HG03469 (cell line): ENCODE data around the gene TEX36.
"Not testable (repeated sequence)": the region's sequence is repeated elsewhere in the genome, so short reads cannot be mapped to it uniquely, and the experiment has no call there.

ENCODE experiments used
- ATAC-seq: cut with Tn5 transposase; IDR thresholded peaks from one replicate; pipeline ENCODE4 v1.9.1; 2021; ENCODE audit warnings: mild to moderate bottlenecking, moderate library complexity, moderate number of reproducible peaks; ENCODE audit not compliant: unreplicated experiment

Gene TEX36

DNA sequence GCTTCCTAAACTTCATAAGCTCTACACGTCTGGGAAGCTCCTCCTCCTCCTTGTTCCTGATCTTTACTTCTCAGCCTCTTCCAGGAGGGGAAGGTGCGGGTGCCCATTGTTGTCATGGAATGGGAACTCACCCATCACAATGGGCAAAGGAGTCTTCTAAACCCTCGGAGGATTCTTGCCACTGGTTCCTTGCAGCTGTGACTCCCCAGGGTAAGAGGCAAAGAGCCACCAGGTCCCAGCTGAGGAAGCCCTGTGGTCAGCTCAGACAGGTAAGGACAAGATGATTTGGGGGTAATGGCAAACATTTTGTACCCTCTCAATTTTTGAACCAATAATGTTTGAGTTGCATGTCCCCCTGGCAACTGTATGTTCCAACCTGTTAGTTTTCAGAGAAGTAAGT lies at the start of gene TEX36:
Gene TEX36 (minus strand): TSS at position 101 of the 400 bp plus-strand sequence. CDS start 174 bp downstream, outside the sequence.
- no peak for ATAC-seq

DNA sequence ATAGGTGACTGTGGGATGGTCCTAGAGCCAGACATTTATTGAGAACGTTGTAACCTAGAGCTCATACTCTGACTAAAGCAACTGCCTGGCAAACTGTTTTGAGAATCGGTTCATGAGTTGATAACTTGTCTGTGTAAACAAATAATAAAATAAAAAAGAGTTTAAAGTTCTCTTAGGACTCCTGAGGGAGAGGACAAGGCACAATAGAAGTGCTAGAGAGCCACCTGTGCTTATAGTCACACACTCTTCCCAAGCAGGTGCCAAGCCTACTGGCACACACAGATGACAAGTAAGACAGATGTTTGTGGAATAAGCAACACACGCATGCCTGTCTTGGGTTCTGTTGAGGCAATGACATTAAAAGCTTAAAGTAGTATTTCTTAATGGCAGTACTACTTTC lies 44.5 kb upstream of the TEX36 start:
- ATAC-seq = no peak

DNA sequence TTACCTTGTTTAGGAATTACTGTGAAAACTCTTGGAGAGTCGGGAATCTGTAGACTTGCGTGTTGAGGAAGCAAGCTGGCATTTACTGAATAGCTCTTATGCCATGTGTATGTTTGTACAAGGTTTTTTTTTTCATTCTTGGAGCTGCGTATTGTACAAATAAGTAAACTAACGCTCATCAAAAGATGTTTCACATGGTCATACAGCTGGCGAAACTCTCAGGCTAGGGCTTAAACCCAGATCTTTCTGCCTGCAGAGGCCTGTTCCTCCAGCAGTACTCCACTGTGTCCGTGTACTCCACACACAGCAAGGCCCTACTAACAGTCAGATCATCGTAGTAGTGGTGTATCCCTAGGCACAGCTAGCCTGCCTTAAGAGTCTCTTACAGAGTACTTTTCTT lies 44.0 kb upstream of the TEX36 start:
- ATAC-seq = no peak

- no peak for ATAC-seq
Measured at GRCh38 chr10:125722811-125723210, 39.8 kb upstream of the TEX36 start.

DNA sequence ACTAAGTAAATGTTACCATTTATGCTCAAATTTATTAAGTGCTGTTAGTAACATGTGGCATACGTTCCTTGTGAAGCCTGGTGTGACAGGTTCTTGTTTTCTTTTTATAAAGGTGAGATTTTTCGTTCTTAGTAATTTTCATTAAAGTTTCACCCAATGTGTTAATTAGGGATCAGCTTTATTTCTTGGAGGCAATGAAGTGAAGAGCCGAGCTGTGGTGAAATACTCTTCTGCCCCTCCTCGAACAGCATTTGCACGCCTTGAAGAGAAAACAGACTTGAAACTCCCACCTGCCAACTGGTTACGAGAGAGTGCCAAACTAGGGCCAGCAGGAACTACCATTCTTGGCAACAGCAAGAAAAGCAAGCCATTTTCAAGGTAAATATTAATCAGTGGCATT lies 38.1 kb upstream of the TEX36 start:
- no peak for ATAC-seq

DNA sequence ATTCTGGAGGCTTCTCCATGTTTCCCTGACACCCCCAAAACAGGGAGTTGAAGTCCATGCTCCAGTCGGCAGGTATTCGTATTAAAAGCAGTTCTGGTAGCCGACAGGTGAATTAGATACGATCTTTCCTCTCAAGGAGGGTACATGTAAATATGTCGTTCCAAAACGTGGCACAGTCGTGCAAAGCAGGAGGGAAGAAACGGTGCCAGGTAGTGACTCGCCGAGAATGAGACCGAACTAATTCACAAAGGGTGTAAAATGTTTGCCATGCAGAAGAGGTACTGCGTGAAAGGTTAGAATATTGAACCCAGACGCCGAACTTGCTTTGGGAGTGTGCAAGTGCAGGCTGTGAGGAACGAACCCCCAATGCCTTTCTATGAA lies 37.0 kb upstream of the TEX36 start:
- no peak for ATAC-seq

DNA sequence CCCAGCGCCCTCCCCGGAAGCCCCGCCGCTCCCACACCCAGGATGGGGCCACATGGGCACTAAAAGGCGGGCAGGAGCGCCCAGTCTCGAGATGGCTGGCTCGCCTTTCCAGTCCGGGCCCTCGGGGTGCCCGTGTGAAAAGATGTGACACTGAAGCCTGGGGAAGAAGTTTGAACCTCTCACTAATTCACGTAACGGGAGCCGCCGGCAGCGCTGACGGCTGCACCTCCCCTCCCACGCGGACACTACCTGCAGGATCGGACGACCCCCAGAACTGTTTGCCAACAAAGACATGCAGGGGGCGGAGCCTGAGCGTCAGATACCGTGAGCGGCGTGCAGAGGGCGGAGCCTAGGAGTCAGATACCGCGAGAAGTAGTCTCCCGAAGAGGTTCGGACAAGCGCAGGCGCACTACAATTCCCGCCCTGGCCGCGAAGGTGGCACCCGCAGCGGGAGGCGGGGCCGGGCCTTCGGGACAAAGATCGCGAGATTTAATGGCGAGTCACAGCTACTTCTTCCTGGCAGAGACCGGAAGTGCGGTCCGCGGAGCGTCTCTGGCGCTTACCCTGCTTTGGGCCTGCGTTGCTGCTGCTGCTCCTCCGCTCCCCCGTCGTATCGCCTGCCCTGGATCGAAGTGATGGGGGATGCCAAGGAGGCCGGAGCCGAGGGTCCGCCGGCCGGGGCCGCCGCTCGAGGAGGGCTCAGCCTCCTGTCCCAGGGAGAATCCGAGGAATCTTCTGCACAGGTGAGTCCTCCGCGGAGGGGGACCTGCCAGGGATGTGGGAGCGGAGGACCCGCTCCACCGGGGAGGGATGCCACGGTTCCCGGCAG lies 36.4 kb upstream of the TEX36 start, which contains the start of gene EDRF1:
Gene EDRF1 (plus strand): TSS at position 537 of the 829 bp plus-strand sequence. CDS start 99 bp downstream, at position 636.
- peak; percentile 94 for ATAC-seq

GRCh38 chr10:125714728-125715127 lies 31.8 kb upstream of the TEX36 start:
- ATAC-seq = not testable (repeated sequence)

DNA sequence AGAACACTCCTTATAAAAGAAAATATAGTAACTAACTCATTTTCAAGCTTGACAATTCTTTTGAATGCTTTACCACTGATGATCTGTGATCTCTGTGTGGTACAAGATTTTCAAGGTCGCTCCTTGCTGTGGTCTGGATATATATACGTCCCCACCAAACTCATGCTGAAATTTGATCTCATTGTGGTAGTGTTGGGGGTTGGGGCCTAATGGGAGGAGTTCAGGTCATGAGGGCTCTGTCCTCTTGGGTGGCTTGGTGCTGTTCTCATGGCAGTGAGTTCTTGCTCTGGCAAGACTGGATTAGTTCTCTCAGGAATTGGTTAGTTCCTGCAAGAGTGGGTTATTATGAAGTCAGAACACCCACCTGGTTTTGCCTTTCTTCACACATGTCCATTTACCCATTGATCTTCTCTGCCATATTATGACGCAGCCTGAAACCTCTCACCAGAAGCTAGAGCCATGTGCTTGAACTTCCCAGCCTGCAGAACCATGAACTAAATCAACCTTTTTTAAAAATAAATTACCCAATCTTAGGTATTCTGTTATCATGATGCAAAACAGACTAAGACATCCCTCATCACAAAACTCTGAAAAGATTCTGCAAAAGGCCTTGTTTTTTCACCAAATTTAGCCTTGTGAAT lies 28.3 kb upstream of the TEX36 start:
- ATAC-seq = no peak

DNA sequence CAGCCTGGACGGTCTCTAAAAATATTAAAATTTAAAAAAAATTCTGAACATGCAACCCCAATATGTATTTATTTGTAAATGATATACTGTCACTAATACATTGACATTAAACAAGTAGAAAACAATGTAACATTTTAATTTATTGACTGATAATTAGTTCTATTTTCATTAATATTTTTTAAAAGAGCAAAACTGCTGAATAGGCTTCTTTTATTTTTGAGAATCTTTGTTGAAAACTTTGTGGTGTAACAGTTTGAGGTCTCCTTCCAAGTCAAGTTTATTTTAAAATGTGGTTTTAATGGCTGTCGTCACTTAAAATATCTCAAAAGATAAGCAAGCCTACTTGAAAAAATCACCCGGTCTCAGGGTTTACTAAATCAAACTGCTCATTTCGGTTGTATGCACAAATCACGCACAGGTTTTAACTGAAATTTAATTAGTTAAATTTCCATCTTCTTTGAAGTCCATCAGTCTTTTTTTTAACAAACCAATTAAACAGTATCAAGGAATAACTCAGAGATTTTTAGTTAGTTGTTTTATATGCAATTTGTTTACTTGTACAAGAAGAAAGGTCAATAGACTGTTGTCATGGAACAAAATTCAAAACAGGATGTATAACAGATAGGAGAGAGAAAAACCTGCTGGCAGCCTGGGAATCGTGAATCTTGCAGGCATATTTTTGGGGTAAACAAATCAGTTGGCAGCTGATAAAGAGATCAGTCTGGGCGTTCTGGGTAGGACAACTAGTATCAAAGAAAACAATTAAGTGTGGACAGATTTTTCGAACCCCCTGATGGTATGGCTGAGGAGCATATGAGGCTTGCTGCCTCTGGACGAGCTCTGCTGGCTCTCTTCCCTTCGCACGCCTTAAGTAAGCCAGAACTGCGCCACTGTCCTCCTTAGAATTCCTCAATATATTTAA lies 26.9 kb upstream of the TEX36 start:
- ATAC-seq = no peak

- ATAC-seq = no peak
Measured at GRCh38 chr10:125708971-125709503, 26.1 kb upstream of the TEX36 start.

- no peak for ATAC-seq
Measured at GRCh38 chr10:125707541-125708468, 24.8 kb upstream of the TEX36 start.

GRCh38 chr10:125700355-125700911 lies 17.5 kb upstream of the TEX36 start:
- no peak for ATAC-seq

- no peak for ATAC-seq
Measured at GRCh38 chr10:125699562-125700143, 16.7 kb upstream of the TEX36 start.

- no peak for ATAC-seq
Measured at GRCh38 chr10:125698481-125698998, 15.6 kb upstream of the TEX36 start.

DNA sequence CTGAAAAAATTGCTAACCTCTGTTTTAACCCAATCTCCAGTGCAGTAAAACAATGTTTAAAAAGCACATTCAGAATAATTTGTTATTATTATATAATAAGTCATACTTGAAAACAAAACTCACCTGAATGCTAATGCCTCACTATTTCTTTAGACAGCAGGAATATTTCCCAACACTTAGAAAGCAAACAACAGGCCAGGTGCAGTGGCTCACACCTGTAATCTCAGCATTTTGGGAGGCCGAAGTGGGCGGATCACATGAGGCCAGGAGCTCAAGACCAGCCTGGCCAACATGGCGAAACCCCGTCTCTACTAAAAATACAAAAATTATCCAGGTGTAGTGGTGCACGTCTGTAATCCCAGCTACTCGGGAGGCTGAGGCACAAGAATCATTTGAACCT lies 13.9 kb upstream of the TEX36 start:
- ATAC-seq = not testable (repeated sequence)

DNA sequence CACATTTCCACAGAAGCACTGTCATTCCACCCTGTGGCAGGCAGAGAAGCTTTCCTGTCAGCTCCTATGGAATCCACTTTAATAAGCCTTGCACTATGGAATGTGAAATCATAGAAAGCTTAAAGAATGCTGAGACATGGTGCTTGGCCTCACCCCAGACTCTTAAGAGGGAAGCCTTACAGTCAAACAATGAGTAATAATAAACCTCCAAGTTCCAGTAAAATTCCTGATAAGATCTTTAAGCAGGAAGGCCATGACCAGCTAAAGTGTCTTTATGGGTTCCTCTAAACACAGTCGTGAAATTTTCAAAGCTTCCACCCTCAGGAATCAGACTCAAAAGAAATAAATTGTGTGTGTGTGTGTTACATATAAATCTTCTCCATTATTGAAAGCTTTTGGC lies 11.9 kb upstream of the TEX36 start:
- ATAC-seq = no peak

- no peak for ATAC-seq
Measured at GRCh38 chr10:125693524-125693847, 10.5 kb upstream of the TEX36 start.
